ENCODE measurements around the gene SORT1.
"Not testable (repeated sequence)": the region's sequence is repeated elsewhere in the genome, so short reads cannot be mapped to it uniquely, and the experiment has no call there.

GRCh38 chr1:109373696-109374095 lies 24.0 kb downstream of the SORT1 start:
- not testable (repeated sequence) for TF ChIP-seq CTCF (IDR thresholded peaks at IDR 0.05); EZH2phosphoT487 (IDR thresholded peaks at IDR 0.05; ENCODE audit: borderline replicate concordance, low read depth); REST (IDR thresholded peaks at IDR 0.05; ENCODE audit: low read depth, low read length); FOXM1 (IDR thresholded peaks at IDR 0.05; ENCODE audit: low read depth)
